Small intestine (tissue), 7 donors: ENCODE data around the gene FAT1. TPM values are rescaled to one million over a fixed set of nuclear protein-coding genes. Genes with fewer than 3 reads are reported as not detected.
A peak's percentile ranks its signal among the peaks of the same experiment; 100 is the strongest.

Experiments
- DNase-seq, 2 donors: peaks; one replicate each; pipeline versions ENCODE4 v3.0.0 to v3.0.0-alpha.2; 2013
- FAIRE-seq: peaks from 2 replicates; lab custom pipeline; 2012; peaks lifted over from hg19 to GRCh38; lab: Jason Lieb, UNC
- H3K27ac ChIP-seq, 3 donors: one replicate each; pipeline ENCODE4 v1.5.1; 2013; ENCODE audit warnings: low read length in 2 of 3, mild to moderate bottlenecking in 2 of 3, control low read depth in 1 of 3, inconsistent platforms in 1 of 3, low read depth in 1 of 3, moderate library complexity in 1 of 3
- H3K27me3 ChIP-seq, 3 donors: one replicate each; pipeline ENCODE4 v1.6.1; 2013; ENCODE audit warnings: low read length in 3 of 3, inconsistent platforms in 1 of 3; ENCODE audit not compliant: control insufficient read depth in 3 of 3, insufficient read depth in 3 of 3
- H3K36me3 ChIP-seq, 3 donors: one replicate each; pipeline ENCODE4 v1.6.1; 2013; ENCODE audit warnings: low read length in 3 of 3, inconsistent platforms in 1 of 3, low read depth in 1 of 3, mild to moderate bottlenecking in 1 of 3, moderate library complexity in 1 of 3; ENCODE audit not compliant: control insufficient read depth in 3 of 3, insufficient read depth in 2 of 3
- H3K4me1 ChIP-seq, 3 donors: one replicate each; pipeline ENCODE4 v1.6.1; 2013; ENCODE audit warnings: low read length in 2 of 3, inconsistent platforms in 1 of 3, low read depth in 1 of 3, mild to moderate bottlenecking in 1 of 3, moderate library complexity in 1 of 3; ENCODE audit not compliant: control insufficient read depth in 3 of 3, insufficient read depth in 2 of 3
- H3K4me3 ChIP-seq, 3 donors: one replicate each; pipeline ENCODE4 v1.5.1; 2013; ENCODE audit warnings: low read length in 3 of 3, control low read depth in 1 of 3, inconsistent platforms in 1 of 3, low read depth in 1 of 3, mild to moderate bottlenecking in 1 of 3, moderate library complexity in 1 of 3
- H3K9me3 ChIP-seq, 2 donors: one replicate each; pipeline ENCODE4 v1.6.1; 2013; ENCODE audit warnings: low read depth in 1 of 2, low read length in 1 of 2; ENCODE audit not compliant: control insufficient read depth in 2 of 2, insufficient read depth in 1 of 2
- WGBS, 3 donors: extraction: QIAGEN DNeasy Blood & Tissue Kit; methylation state at CpG; one replicate each; pipeline ENCODE4 v1.1.7; 2013; 5-methylcytosine and 5-hydroxymethylcytosine counted together
- polyA plus RNA-seq, 4 donors: library from polyadenylated mRNA; stranded (reverse) in 3 of 4; unstranded in 1 of 4; fragments of 200-250 nt in 3 of 4; fragments of 120-200 nt in 1 of 4; gene quantifications; one replicate each; pipeline versions ENCODE4 v1.2.1 to v1.2.3, GENCODE V29; 2013
- donor health status: healthy with polysubstance abuse.
- donor health status: control.
- donor health status: control.
- donor health status: Bipolar disorder and iron deficiency.
- donor health status: healthy.

Gene FAT1
- polyA plus RNA-seq, 4 donors: 62.4 to 189 (median 83.6) TPM

GRCh38 chr4:186553717-186554116 lies 169.9 kb downstream of the FAT1 start:
- FAIRE-seq (no peak), DNase-seq (no peak)
- no peaks in the 10 kb centered on the region for H3K36me3 ChIP-seq
- H3K27me3 ChIP-seq: peaks cover 0 to 12% (median 8%) of the 10 kb centered on the region in 3 donors
- no peaks in the 10 kb centered on the region for H3K9me3 ChIP-seq
- H3K4me3 ChIP-seq: no peak overlapping the region
- no peak overlapping the region for H3K27ac ChIP-seq
- WGBS, 3 donors: 70 to 78% (median 72%) methylated on average over 13 of the region's 13 CpGs
- H3K4me1 ChIP-seq: peaks cover 0 to 2% (median 0%) of the 10 kb centered on the region in 3 donors

- no peak for FAIRE-seq
- no peak overlapping the region for H3K4me3 ChIP-seq
- no peaks in the 10 kb centered on the region for H3K36me3 ChIP-seq
- peaks cover 0 to 12% (median 8%) of the 10 kb centered on the region in 3 donors for H3K27me3 ChIP-seq
- H3K9me3 ChIP-seq: no peaks in the 10 kb centered on the region
- WGBS, 3 donors: 94 to 95% (median 94%) methylated on average over 2 of the region's 2 CpGs
- no peak overlapping the region for H3K27ac ChIP-seq
- DNase-seq: no peak
- H3K4me1 ChIP-seq: peaks cover 0 to 2% (median 0%) of the 10 kb centered on the region in 3 donors
Measured at GRCh38 chr4:186551849-186552248, 171.8 kb downstream of the FAT1 start.

- Histone ChIP-seq H3K27me3 (no peaks in the 10 kb centered on the region), H3K4me3 (no peak overlapping the region), H3K36me3 (no peaks in the 10 kb centered on the region), H3K9me3 (peaks cover 0 to 27% of the 10 kb centered on the region in 2 donors), H3K27ac (peak overlapping the region in 1 of 3 donors; percentile 42), H3K4me1 (peaks cover 0 to 14% (median 0%) of the 10 kb centered on the region in 3 donors)
- peak; percentile 15 to 53 for DNase-seq
- no peak for FAIRE-seq
- 13 to 55% (median 32%) methylated on average over 7 of the region's 7 CpGs for WGBS, 3 donors
Measured at GRCh38 chr4:186545436-186545835, 178.2 kb downstream of the FAT1 start.

- H3K4me1 ChIP-seq: peaks cover 0 to 14% (median 0%) of the 10 kb centered on the region in 3 donors
- H3K27me3 ChIP-seq: no peaks in the 10 kb centered on the region
- WGBS, 3 donors: 94 to 100% (median 94%) methylated on average over 2 of the region's 2 CpGs
- H3K36me3 ChIP-seq: no peaks in the 10 kb centered on the region
- DNase-seq (no peak), FAIRE-seq (no peak)
- H3K4me3 ChIP-seq: no peak overlapping the region
- H3K27ac ChIP-seq: no peak overlapping the region
- H3K9me3 ChIP-seq: peaks cover 0 to 36% of the 10 kb centered on the region in 2 donors
Measured at GRCh38 chr4:186543206-186543605, 180.4 kb downstream of the FAT1 start.

GRCh38 chr4:186541801-186542200 lies 181.9 kb downstream of the FAT1 start:
- Histone ChIP-seq H3K9me3 (peaks cover 0 to 36% of the 10 kb centered on the region in 2 donors), H3K4me3 (no peak overlapping the region), H3K4me1 (peaks cover 0 to 14% (median 0%) of the 10 kb centered on the region in 3 donors), H3K27ac (no peak overlapping the region), H3K27me3 (no peaks in the 10 kb centered on the region), H3K36me3 (no peaks in the 10 kb centered on the region)
- FAIRE-seq: no peak
- 87 to 97% (median 88%) methylated on average over 4 of the region's 4 CpGs for WGBS, 3 donors
- no peak for DNase-seq

GRCh38 chr4:186537843-186538521 lies 185.7 kb downstream of the FAT1 start:
- FAIRE-seq: no peak
- WGBS, 3 donors: 80 to 81% (median 81%) methylated on average over 19 of the region's 19 CpGs

More at GRCh38 chr4:186537843-186538521, 185.7 kb downstream of the FAT1 start:
- Histone ChIP-seq H3K36me3 (no peaks in the 10 kb centered on the region), H3K4me3 (no peak overlapping the region), H3K9me3 (peaks cover 0 to 26% of the 10 kb centered on the region in 2 donors), H3K27ac (no peak overlapping the region), H3K4me1 (no peaks in the 10 kb centered on the region), H3K27me3 (no peaks in the 10 kb centered on the region)
- peak in 1 of 2 donors; percentile 16 for DNase-seq

Other genes with a start within 250 kb of the FAT1 start
- under 1 TPM in 2 of 4 donors, not detected in 2; 0.15 to 0.24 TPM for gene MTNR1A, start 168.3 kb downstream of the FAT1 start, polyA plus RNA-seq